AG09309 (cell line): ENCODE measurements around the gene MAU2.

Experiments
- DNase-seq: peaks from one replicate; pipeline ENCODE4 v3.0.0-alpha.2; 2010; ENCODE audit warnings: low read depth
- H3K4me3 ChIP-seq: 2 replicates; pipeline ENCODE4 v1.5.1; 2011; ENCODE audit warnings: mild to moderate bottlenecking, low read depth, low read length, moderate library complexity; ENCODE audit not compliant: control insufficient read depth
- TF ChIP-seq, protein P1 (sequence below): IDR thresholded peaks from 2 replicates; pipeline ENCODE4 v1.5.1; 2011; ENCODE audit warnings: mild to moderate bottlenecking, low read depth, low read length, inconsistent platforms; ENCODE audit not compliant: insufficient read depth, control insufficient read depth; ENCODE audit errors: missing control alignments

The MAU2 gene

GRCh38 chr19:19336597-19336996 lies 16.0 kb downstream of the MAU2 start:
- DNase-seq, result no peak
- TF ChIP-seq, protein P1, sequence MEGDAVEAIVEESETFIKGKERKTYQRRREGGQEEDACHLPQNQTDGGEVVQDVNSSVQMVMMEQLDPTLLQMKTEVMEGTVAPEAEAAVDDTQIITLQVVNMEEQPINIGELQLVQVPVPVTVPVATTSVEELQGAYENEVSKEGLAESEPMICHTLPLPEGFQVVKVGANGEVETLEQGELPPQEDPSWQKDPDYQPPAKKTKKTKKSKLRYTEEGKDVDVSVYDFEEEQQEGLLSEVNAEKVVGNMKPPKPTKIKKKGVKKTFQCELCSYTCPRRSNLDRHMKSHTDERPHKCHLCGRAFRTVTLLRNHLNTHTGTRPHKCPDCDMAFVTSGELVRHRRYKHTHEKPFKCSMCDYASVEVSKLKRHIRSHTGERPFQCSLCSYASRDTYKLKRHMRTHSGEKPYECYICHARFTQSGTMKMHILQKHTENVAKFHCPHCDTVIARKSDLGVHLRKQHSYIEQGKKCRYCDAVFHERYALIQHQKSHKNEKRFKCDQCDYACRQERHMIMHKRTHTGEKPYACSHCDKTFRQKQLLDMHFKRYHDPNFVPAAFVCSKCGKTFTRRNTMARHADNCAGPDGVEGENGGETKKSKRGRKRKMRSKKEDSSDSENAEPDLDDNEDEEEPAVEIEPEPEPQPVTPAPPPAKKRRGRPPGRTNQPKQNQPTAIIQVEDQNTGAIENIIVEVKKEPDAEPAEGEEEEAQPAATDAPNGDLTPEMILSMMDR, result no peak
- no peak overlapping the region for H3K4me3 ChIP-seq

- TF ChIP-seq, protein P1, result no peak
- no peak for DNase-seq
- no peak overlapping the region for H3K4me3 ChIP-seq
These were observed 16.5 kb downstream of the MAU2 start for GRCh38 chr19:19337120-19337519.

GRCh38 chr19:19338082-19338481 lies 17.5 kb downstream of the MAU2 start:
- TF ChIP-seq, protein P1, result no peak
- DNase-seq, result no peak
- no peak overlapping the region for H3K4me3 ChIP-seq

DNA sequence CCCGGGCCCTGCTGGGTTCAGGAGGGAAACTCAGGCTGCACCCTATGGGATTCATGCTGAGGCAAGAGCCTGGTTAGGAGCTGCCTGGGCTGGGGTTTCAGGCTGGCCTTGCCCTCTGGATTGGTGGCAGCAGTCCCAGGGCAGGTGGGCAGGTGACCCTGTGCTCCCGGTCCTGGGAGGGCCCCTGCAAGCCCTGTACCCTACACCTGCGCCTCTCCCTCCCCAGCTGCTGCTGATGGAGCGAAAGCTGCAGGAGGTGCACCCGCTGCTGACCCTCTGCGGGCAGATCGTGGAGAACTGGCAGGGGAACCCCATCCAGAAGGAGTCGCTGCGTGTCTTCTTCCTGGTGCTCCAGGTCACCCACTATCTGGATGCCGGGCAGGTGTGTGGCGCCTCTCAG lies 20.4 kb downstream of the MAU2 start:
- no peak for DNase-seq
- TF ChIP-seq, protein P1, result no peak
- no peak overlapping the region for H3K4me3 ChIP-seq

- no peak for DNase-seq
- TF ChIP-seq, protein P1, result peak; percentile 87
- no peak overlapping the region for H3K4me3 ChIP-seq
These were observed 21.7 kb downstream of the MAU2 start for GRCh38 chr19:19342086-19343015.

GRCh38 chr19:19343016-19343362 lies 22.4 kb downstream of the MAU2 start:
- TF ChIP-seq, protein P1, result no peak
- no peak for DNase-seq
- H3K4me3 ChIP-seq, result no peak overlapping the region

DNA sequence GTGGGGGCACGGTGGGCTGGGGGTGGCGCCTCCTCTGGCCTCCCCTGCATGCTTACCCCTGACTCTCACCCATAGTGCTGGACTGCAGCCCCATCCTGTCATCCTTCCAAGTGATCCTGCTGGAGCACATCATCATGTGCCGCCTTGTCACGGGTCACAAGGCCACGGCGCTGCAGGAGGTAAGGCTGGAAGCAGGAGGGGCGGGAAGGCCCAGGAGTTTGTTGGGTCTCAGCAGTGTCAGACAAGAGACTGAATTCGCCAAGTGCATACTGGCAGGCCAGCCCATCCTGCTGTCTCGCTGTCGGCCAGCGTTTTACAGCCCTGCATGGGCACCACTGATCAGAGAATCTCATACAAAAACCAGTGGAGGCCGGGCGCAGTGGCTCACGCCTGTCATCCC lies 23.1 kb downstream of the MAU2 start:
- TF ChIP-seq, protein P1, result no peak
- no peak overlapping the region for H3K4me3 ChIP-seq

More for the DNA sequence above, 23.1 kb downstream of the MAU2 start:
- no peak for DNase-seq
